Measurements from ENCODE around the gene SEC31A.

Gene SEC31A

DNA sequence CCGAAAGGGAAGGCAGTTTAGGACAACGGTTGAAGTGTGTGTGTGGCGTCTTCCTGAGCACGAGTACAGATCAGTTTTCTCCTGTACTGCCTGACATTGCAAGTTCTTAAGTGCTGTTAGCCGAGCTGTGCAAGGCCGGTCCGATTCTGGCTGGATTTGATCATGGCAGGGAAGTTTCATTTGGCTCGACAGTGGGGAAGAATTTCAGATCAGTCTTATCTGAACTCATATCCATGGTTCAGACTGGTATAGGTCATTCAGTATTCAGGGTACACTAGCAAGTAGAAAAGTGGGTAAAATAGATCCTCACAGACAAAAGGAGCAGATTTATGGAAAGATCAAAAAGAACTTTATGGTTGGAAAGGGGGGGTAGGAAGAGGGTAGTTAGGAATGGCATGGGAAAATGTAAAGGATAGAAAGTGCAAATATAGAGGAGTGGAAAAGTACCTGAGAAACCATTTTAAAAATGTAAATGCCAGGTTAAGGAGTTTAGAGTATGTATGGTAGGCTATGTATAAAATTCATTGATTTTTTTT, 10.3 kb upstream of the SEC31A start:
- DNase-seq (ENCODE audit: low spot score), result no peak
- TF ChIP-seq, protein P1, sequence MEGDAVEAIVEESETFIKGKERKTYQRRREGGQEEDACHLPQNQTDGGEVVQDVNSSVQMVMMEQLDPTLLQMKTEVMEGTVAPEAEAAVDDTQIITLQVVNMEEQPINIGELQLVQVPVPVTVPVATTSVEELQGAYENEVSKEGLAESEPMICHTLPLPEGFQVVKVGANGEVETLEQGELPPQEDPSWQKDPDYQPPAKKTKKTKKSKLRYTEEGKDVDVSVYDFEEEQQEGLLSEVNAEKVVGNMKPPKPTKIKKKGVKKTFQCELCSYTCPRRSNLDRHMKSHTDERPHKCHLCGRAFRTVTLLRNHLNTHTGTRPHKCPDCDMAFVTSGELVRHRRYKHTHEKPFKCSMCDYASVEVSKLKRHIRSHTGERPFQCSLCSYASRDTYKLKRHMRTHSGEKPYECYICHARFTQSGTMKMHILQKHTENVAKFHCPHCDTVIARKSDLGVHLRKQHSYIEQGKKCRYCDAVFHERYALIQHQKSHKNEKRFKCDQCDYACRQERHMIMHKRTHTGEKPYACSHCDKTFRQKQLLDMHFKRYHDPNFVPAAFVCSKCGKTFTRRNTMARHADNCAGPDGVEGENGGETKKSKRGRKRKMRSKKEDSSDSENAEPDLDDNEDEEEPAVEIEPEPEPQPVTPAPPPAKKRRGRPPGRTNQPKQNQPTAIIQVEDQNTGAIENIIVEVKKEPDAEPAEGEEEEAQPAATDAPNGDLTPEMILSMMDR (IDR thresholded peaks at IDR 0.05; ENCODE audit: extremely low read depth, insufficient read depth, missing control alignments), result no peak
- in situ Hi-C loops (cut with MboI; ENCODE audit: low pct_unique_long_range_greater_than_20kb, low sequenced_read_pairs, unreplicated experiment), result no loop called here

DNA sequence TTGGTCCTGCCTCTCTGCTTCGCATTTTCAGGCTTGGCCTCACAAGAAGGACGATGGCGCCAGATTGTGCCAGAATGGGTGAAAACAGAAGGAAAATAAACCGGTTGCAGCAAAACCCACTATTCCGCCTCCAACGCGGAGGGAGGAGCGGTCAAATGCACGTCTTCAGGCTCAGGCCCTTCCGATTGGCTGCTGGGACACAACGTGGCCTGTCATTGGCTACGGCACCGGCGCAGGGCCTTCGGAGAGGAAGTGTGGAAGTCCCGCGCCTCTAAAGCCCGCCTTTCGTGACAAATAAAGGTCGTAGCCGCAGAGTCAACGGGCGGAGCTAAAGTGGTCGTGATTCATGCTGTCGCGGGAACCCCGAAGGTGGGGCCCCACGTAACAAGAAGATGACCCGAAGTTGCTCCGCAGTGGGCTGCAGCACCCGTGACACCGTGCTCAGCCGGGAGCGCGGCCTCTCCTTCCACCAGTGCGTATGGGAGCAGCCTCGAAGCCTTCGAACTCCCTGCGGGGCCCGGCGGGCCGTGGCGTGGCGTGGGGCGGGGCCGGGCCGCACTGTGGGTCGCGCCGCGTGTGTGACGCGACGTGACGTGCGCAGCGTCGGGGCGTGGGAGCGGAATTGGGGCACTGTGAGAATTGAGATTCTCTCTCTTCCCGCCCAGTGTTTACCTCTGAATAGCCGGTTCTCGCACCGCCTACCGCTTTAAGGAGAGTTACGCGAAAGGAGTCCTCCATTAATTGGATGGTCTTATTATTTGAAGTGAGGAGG, 9.6 kb upstream of the SEC31A start, which contains the start of gene THAP9:
Gene THAP9, plus strand, starts transcription at position 325 of the 772 bp plus-strand sequence. Its CDS starts 68 bp downstream, at position 393.
- DNase-seq (ENCODE audit: low spot score), result peak; percentile 93
- TF ChIP-seq, protein P1 (IDR thresholded peaks at IDR 0.05; ENCODE audit: extremely low read depth, insufficient read depth, missing control alignments), result no peak
- in situ Hi-C loops (cut with MboI; ENCODE audit: low pct_unique_long_range_greater_than_20kb, low sequenced_read_pairs, unreplicated experiment), result no loop called here

DNA sequence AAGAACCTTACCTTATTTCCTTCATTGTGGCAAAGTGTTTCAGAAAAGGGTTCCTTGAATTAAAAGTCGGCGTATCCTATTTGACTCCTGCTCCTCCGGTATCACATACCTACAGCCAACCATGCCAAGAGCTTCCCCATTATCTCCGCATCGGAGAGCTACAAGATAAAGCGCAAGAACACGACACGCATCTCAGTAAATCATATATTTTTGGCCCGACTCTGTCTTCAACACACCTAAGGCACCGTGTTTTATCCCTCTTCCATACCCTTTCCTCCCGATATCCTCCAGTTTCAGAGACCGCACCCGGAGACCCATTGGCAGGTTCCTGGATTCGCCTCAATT, 9.1 kb upstream of the SEC31A start:
- in situ Hi-C loops (cut with MboI; ENCODE audit: low pct_unique_long_range_greater_than_20kb, low sequenced_read_pairs, unreplicated experiment), result no loop called here
- TF ChIP-seq, protein P1 (IDR thresholded peaks at IDR 0.05; ENCODE audit: extremely low read depth, insufficient read depth, missing control alignments), result no peak
- DNase-seq (ENCODE audit: low spot score), result peak; percentile 28

DNA sequence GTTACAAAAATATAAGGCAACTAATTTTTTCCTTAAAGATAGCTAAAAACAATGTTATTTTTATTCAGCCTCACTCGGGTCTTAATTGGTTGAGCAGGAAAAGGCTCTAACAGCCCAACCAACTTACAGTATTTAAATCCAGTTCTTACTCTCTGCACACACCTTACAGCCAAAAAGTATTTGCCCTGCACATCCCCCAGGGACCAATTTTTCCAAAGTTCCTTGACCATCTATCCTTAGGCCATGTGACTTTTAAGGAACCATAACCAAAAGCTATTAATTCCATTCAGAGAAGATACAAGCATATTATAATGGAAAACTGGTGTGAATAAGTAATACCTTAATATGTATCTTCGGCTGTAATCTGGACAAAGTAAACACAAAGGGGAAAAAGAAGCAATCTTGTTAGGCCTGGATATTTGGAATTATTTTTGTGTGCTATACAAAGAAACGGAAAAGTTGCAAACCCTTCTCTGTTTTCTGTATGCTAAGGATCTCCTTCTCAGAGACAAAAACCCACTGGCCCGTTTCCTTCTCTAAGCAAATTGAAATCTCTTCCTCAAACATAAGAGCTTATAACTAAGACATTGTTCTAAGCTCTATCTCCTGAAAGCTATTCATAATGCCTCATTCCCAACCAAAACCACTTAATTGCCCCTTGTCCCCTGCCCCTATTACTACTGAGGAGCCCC, 8.6 kb upstream of the SEC31A start:
- TF ChIP-seq, protein P1 (IDR thresholded peaks at IDR 0.05; ENCODE audit: extremely low read depth, insufficient read depth, missing control alignments), result no peak
- DNase-seq (ENCODE audit: low spot score), result no peak
- in situ Hi-C loops (cut with MboI; ENCODE audit: low pct_unique_long_range_greater_than_20kb, low sequenced_read_pairs, unreplicated experiment), result loop anchor here (25.0 kb wide), 1 partner anchor 363 kb away; no protein-coding TSS in a partner anchor

DNA sequence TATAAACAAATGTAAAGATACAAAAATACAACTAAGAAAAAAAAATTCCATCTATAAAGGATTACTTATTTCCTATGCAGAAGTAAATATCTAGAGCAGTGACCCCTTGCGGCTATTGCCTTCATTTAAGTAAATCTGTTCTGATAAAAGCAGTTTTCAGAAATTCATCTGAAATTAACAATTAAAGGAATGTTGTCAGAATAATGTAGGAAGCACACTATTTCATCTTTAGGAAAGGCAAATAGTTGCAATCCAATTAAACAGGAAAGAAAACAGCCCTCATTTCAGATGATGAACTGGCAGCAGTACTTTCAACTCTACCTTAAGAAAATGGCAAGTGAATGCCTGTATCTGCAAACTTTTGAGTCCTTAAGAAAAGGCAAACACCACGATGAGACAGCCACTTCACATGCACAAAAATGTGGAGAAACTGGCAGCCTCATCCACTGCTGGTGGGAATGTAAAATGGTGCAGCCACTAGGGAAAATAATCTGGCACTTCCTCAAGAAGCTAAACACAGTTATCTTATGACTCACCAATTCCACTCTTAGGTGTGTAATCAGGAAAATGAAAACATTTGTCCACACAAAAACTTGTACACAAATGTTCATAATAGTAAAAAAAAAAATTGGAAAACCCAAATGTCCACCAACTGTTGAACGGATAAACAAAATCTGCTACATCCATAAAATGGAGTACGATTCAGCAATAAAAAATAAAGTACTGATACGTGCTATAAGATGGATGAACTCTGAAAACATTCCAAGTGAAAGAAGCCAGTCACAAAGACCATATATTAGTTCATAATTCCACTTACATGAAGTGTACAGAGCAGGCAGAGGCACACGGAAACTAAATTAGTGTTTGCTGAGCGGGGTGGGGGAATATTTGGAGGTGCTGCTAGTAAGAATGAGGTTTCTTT, 7.6 kb upstream of the SEC31A start:
- in situ Hi-C loops (cut with MboI; ENCODE audit: low pct_unique_long_range_greater_than_20kb, low sequenced_read_pairs, unreplicated experiment), result loop anchor here (25.0 kb wide), 1 partner anchor 364 kb away; no protein-coding TSS in a partner anchor
- TF ChIP-seq, protein P1 (IDR thresholded peaks at IDR 0.05; ENCODE audit: extremely low read depth, insufficient read depth, missing control alignments), result peak; percentile 52
- no peak for DNase-seq (ENCODE audit: low spot score)

DNA sequence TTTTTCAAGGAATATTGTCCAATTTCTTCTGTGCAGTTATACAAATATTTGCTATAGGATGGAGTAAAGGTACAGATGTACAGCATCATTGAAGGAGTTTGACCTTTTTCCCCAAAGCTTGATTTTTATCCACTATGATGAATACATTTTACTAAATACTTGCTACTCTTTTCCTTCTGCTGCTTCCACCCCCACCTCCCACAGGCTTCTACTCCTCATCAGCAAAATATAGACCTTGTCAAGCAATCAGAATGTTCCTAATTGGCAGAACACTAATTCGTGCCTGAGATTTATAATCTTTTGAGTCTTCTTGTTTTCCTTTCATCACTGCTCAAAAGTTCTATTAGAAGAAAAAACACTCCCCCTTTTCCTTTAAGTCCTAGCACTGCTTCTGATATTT, 5.8 kb upstream of the SEC31A start:
- no peak for DNase-seq (ENCODE audit: low spot score)
- in situ Hi-C loops (cut with MboI; ENCODE audit: low pct_unique_long_range_greater_than_20kb, low sequenced_read_pairs, unreplicated experiment), result loop anchor here (25.0 kb wide), 1 partner anchor 366 kb away; no protein-coding TSS in a partner anchor
- TF ChIP-seq, protein P1 (IDR thresholded peaks at IDR 0.05; ENCODE audit: extremely low read depth, insufficient read depth, missing control alignments), result no peak
